LoVo (cell line): Measurements from ENCODE around the gene DCLK2.
A peak's percentile ranks its signal among the peaks of the same experiment; 100 is the strongest.

Source experiments
- DNase-seq: peaks from one replicate; pipeline ENCODE4 v3.0.0-alpha.2; 2016; ENCODE audit warnings: low spot score

DCLK2 gene

GRCh38 chr4:150117629-150118028 is 39.4 kb downstream of the DCLK2 start:
- no peak for DNase-seq

- DNase-seq: peak; percentile 60
These were observed 41.2 kb downstream of the DCLK2 start for GRCh38 chr4:150119492-150119891.

GRCh38 chr4:150123087-150123486 is 44.8 kb downstream of the DCLK2 start:
- DNase-seq: no peak

- no peak for DNase-seq
These were observed 45.8 kb downstream of the DCLK2 start for GRCh38 chr4:150123796-150124677.

GRCh38 chr4:150126201-150126863 is 48.1 kb downstream of the DCLK2 start:
- DNase-seq: no peak

GRCh38 chr4:150126864-150127203 is 48.6 kb downstream of the DCLK2 start:
- no peak for DNase-seq

- DNase-seq: no peak
These were observed 49.5 kb downstream of the DCLK2 start for GRCh38 chr4:150127757-150128156.

- no peak for DNase-seq
These were observed 52.7 kb downstream of the DCLK2 start for GRCh38 chr4:150130933-150131332.

- no peak for DNase-seq
These were observed 53.5 kb downstream of the DCLK2 start for GRCh38 chr4:150131581-150132228.

- DNase-seq: no peak
These were observed 55.4 kb downstream of the DCLK2 start for GRCh38 chr4:150133605-150134004.

GRCh38 chr4:150135134-150135772 is 57.0 kb downstream of the DCLK2 start:
- no peak for DNase-seq

GRCh38 chr4:150136036-150136435 is 57.8 kb downstream of the DCLK2 start:
- DNase-seq: no peak

GRCh38 chr4:150136481-150136880 is 58.2 kb downstream of the DCLK2 start:
- DNase-seq: no peak

GRCh38 chr4:150139297-150139865 is 61.1 kb downstream of the DCLK2 start:
- no peak for DNase-seq

GRCh38 chr4:150140774-150141400 is 62.6 kb downstream of the DCLK2 start:
- no peak for DNase-seq

- no peak for DNase-seq
These were observed 63.5 kb downstream of the DCLK2 start for GRCh38 chr4:150141756-150142155.

GRCh38 chr4:150142831-150143230 is 64.6 kb downstream of the DCLK2 start:
- DNase-seq: no peak

GRCh38 chr4:150145090-150145945 is 67.1 kb downstream of the DCLK2 start:
- DNase-seq: no peak

- DNase-seq: no peak
These were observed 67.7 kb downstream of the DCLK2 start for GRCh38 chr4:150145946-150146340.

GRCh38 chr4:150149381-150149780 is 71.1 kb downstream of the DCLK2 start:
- no peak for DNase-seq

- DNase-seq: no peak
These were observed 72.4 kb downstream of the DCLK2 start for GRCh38 chr4:150150629-150151062.
